Stimulated activated effector memory CD8-positive, alpha-beta T cell treated with anti-CD3 and anti-CD28 coated beads, Interleukin-12 subunit alpha, Interleukin-12 subunit beta, amount 100 ng/mL, for 72 hours (primary cell): ENCODE data around the gene NOL8.

Experiments used
- ATAC-seq: fragments of 150-1000 bp; cut with Tn5 transposase; 2 replicates; pipeline ENCODE4 v1.10.0; 2021
- DNase-seq, 2 donors: peaks; one replicate each; pipeline ENCODE4 v3.0.0; 2021 to 2022; ENCODE audit warnings: low spot score in 2 of 2
- H3K27ac Mint-ChIP-seq: one replicate; pipeline ENCODE4 v1.8.0; 2022; ENCODE audit warnings: mild to moderate bottlenecking, mixed read lengths
- H3K36me3 Mint-ChIP-seq: one replicate; pipeline ENCODE4 v1.8.0; 2022; ENCODE audit warnings: mild to moderate bottlenecking, mixed read lengths
- H3K4me1 Mint-ChIP-seq: one replicate; pipeline ENCODE4 v1.8.0; 2022; ENCODE audit warnings: mixed read lengths
- H3K4me3 Mint-ChIP-seq: one replicate; pipeline ENCODE4 v1.8.0; 2022; ENCODE audit warnings: mild to moderate bottlenecking, mixed read lengths
- H3K9me3 Mint-ChIP-seq: one replicate; pipeline ENCODE4 v1.8.0; 2022; ENCODE audit warnings: mixed read lengths

Gene NOL8

DNA sequence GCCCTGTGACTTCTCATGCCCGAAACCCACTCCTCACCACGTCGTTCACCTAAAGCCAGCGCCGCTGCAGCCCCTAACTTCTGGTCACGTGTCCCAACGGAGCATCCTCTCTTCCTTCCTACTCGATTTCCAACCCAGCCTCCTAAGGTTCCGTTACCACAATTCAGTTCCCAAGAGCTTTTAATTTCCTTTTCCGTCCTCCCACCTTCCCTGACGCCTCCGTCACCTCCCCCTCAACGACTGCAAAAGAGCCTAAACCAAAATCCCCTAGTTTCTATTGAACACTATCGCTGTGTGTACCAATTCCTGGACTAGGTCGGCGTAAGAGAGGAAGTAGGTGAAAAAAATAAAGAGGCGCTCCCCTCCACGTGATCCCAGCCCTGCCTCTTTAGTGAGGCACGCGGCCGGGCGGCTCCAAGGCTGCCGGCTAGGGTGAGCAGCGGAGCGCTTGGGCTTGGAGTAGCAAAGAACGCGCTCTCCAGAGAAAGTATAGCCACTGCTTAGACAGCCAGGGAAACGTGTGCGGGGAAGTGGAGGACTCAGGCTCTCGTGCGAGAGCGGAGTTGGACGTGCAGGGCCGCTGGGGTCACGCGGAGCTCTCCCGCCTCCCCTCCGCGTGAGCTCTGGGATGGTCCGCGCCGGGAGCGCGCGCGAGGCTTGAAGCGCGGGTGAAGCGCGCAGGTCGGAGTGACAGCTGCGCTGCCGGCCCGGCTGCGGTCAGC lies at the start of gene NOL8, which contains the start of gene CENPP:
NOL8 (minus strand) TSS at position 82 of the 722 bp plus-strand sequence. CDS start 1,189 bp downstream, outside the sequence.
CENPP (plus strand) TSS at position 685 of the 722 bp plus-strand sequence.
- H3K9me3 Mint-ChIP-seq, result no peaks in the 10 kb centered on the region
- ATAC-seq, result peak; percentile 97
- H3K36me3 Mint-ChIP-seq, result peaks cover 50% of the 10 kb centered on the region
- H3K27ac Mint-ChIP-seq, result peak within 1 kb of the TSS; percentile 100
- peak; percentile 73 to 92 for DNase-seq
- peak within 1 kb of the TSS; percentile 95 for H3K4me3 Mint-ChIP-seq
- H3K4me1 Mint-ChIP-seq, result peaks cover 28% of the 10 kb centered on the region

DNA sequence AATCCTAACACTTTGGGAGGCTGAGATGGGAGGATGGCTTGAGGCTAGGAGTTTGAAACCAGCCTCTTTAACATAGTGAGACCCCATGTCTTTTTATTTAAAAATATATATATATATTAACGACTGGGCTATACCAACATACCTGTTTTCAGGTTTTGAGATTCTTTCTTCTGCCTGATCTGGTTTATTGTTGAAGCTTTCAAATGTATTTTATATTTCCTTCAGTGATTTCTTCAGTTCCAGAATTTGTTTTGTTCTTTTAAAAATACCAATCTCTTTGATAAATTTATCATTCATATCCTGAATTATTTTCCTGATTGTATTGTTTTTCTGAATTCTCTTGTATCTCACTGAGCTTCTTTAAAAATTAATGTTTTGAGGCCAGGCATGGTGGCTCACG lies 48.0 kb upstream of the NOL8 start:
- H3K4me1 Mint-ChIP-seq, result no peaks in the 10 kb centered on the region
- no peak overlapping the region for H3K4me3 Mint-ChIP-seq
- H3K9me3 Mint-ChIP-seq, result peaks cover 17% of the 10 kb centered on the region
- DNase-seq (no peak), ATAC-seq (no peak)
- H3K27ac Mint-ChIP-seq, result no peak overlapping the region
- H3K36me3 Mint-ChIP-seq, result no peaks in the 10 kb centered on the region

DNA sequence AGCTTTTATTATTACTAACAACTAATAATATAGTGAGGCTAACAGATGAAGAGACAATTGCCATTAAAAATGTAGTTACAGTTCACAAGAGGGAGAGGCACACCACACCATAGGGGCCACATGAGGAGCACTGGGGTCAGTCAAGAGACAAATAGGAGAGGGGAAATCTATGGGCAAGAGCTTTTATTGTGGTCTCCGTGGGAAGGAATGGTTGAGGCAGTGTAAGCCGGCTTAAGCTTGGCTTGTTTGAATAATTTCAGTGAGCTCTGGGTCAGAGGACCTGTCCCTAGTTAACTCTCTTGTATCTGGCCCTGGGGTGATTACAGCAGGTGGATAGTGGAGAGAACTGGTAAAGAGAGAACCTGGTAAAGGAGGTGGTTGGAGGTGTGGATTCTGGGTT lies 43.9 kb upstream of the NOL8 start:
- no peak overlapping the region for H3K27ac Mint-ChIP-seq

DNA sequence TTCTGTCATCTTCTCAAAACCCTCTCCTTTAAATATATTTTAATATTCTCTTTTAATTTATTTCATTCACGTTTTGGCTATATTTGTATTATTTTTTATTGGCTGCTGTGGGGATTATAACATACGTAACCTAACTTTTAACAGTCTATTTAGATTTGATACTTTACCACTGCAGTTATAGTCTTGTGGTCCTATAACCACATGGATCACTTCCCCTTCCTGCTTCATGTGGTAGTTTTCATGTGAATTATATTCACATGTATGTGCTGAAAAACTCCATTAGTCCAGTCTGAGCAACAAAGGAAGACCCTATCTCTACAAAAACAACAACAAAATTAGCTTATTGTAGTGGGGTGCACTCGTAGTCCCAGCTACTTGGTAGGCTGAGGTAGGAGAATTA lies 34.9 kb upstream of the NOL8 start:
- DNase-seq, result no peak
- Mint-ChIP-seq H3K36me3 (no peaks in the 10 kb centered on the region), H3K9me3 (peaks cover 7% of the 10 kb centered on the region), H3K4me1 (no peaks in the 10 kb centered on the region), H3K4me3 (no peak overlapping the region), H3K27ac (no peak overlapping the region)
- no peak for ATAC-seq

More for the DNA sequence above, 43.9 kb upstream of the NOL8 start:
- Mint-ChIP-seq H3K36me3 (peaks cover 6% of the 10 kb centered on the region), H3K4me3 (no peak overlapping the region), H3K9me3 (peaks cover 8% of the 10 kb centered on the region), H3K4me1 (no peaks in the 10 kb centered on the region)
- ATAC-seq (no peak), DNase-seq (no peak)

DNA sequence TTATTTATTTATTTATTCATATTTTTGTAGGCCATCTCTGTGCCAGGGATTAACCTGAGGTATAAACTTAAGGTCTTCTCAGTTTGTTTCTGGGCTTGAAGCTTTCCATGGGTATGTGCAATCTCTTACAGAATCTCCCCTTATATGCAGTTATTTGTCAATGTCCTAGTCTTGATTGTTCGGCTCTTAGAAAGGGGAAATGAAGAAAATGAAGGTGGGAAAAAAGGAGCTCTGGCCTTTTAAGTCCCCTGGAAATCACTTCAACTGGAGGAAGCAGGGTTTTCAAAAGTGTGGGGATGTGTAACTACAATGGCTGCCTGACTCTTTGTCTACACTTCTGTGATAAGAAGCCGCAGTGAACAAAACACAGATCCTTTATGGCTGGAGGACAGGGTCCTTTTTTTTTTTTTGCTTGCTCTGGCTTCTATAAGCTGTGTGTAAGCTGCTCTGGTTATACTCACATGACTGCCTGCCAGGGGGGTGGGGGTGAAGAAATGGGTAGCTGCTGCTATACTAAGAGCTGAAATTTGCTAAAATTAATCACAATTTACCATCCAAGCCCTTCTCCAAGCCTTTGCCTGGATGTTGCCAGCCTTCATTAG lies 34.3 kb upstream of the NOL8 start:
- DNase-seq, result no peak
- no peak overlapping the region for H3K27ac Mint-ChIP-seq
- H3K9me3 Mint-ChIP-seq, result peaks cover 11% of the 10 kb centered on the region
- H3K4me1 Mint-ChIP-seq, result no peaks in the 10 kb centered on the region
- ATAC-seq, result no peak
- H3K4me3 Mint-ChIP-seq, result no peak overlapping the region
- no peaks in the 10 kb centered on the region for H3K36me3 Mint-ChIP-seq

DNA sequence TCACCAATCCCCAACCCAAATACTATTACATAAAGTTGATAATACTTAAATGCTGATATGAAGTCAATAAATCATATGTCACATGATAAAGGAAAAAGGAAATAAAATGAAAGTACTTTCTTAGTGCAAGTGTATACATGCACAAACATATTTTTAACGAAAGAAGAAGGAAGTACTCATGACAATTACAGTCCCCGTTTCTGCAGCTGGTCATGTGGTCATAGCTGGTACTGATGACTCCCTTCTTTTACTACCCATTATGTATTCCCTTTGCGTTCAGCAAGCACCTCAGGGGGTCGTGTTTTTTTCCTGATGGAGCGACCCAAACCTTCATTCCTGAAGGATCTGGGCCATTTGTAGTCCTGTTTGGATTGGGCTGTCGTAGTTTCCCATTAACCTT lies 27.9 kb upstream of the NOL8 start:
- peaks cover 9% of the 10 kb centered on the region for H3K9me3 Mint-ChIP-seq
- no peak for DNase-seq
- no peak overlapping the region for H3K27ac Mint-ChIP-seq
- H3K4me3 Mint-ChIP-seq, result no peak overlapping the region
- peaks cover 7% of the 10 kb centered on the region for H3K36me3 Mint-ChIP-seq
- no peaks in the 10 kb centered on the region for H3K4me1 Mint-ChIP-seq
- ATAC-seq, result no peak

DNA sequence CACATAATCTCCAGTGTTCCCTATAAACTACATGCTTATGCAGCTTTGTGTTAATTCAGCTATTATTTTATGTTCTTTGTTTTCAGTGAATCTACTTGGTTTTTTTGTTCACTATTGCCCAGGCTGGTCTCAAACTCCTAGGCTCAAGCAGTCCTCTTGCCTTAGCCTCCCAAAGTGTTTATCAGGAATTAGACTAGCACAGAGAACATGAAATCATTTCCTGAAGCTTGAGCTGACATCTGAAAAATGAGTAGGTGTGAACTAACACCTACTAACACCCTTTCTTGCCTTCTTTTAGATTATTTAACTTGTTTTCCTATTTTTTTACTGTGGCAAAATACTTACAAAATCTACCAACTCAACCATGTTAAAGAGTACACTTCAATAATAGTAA lies 25.6 kb upstream of the NOL8 start:
- Mint-ChIP-seq H3K36me3 (peaks cover 10% of the 10 kb centered on the region), H3K4me3 (no peak overlapping the region), H3K4me1 (peaks cover 7% of the 10 kb centered on the region), H3K27ac (no peak overlapping the region), H3K9me3 (peaks cover 5% of the 10 kb centered on the region)
- DNase-seq, result no peak
- no peak for ATAC-seq

DNA sequence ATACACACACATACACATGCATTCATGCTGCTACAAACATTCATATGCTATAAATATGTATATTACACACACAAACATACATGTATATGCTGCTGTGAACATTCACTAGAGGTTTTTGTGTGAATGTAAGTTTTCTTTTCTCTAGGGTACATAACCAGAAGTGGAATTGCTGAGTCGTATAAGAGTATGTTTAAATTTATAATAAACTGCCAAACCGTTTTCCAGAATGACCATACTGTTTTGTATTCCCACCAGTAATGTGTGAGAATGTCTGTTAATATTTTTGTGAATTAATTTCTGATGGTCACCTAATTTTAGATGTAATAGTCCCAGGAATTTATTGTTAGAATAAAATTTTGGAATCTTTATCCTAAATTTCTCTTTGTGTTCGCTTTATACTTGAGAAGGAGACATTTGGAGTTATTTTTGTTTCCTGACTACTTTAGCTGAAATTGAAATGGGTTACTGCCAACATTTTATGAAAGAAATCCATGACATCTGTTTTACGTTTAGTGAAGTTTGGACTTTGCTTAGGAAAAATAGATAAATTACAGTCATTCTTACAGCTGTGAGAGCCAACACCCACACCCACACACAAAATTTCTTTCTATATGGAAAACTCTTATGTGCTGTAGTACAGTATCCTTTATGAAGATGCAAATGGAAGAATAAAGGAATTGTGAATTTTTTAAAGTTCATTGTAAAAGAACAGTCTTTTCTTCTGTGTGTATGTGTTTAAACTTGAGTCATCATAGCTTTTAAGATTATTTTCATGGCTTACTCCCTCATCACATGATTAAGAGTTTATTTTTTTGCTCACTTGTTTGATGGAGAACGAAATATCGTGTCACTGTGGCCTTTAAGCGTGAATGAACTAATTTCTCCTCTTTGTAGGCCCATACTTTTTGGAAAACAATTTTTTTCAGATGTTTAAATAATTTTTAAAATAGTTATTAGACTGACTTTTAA lies 24.9 kb upstream of the NOL8 start:
- peaks cover 10% of the 10 kb centered on the region for H3K36me3 Mint-ChIP-seq
- peaks cover 7% of the 10 kb centered on the region for H3K4me1 Mint-ChIP-seq
- no peak for DNase-seq
- H3K27ac Mint-ChIP-seq, result no peak overlapping the region
- no peak for ATAC-seq
- H3K4me3 Mint-ChIP-seq, result no peak overlapping the region
- H3K9me3 Mint-ChIP-seq, result peaks cover 5% of the 10 kb centered on the region

DNA sequence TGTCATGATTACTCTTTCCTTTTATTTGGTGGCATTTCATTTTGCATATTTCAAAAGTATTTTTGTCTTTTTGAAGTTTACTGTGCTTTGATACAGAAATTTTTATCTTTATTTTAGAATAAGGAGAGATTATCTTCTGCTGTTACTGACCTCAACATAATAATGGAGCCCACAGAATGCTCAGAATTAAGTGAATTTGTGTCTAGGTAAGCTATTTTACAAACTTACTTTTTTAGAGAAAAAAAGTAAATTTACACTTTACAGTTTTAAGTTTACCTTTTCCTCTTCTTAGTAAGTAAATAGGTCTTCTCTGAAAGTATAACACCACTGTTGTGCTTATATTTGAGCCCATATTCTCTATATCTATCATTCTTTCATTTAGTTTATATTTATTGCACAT lies 20.4 kb upstream of the NOL8 start:
- H3K4me1 Mint-ChIP-seq, result peaks cover 7% of the 10 kb centered on the region
- ATAC-seq (no peak), DNase-seq (no peak)
- no peak overlapping the region for H3K27ac Mint-ChIP-seq
- no peak overlapping the region for H3K4me3 Mint-ChIP-seq
- peaks cover 3% of the 10 kb centered on the region for H3K9me3 Mint-ChIP-seq
- H3K36me3 Mint-ChIP-seq, result peaks cover 15% of the 10 kb centered on the region

DNA sequence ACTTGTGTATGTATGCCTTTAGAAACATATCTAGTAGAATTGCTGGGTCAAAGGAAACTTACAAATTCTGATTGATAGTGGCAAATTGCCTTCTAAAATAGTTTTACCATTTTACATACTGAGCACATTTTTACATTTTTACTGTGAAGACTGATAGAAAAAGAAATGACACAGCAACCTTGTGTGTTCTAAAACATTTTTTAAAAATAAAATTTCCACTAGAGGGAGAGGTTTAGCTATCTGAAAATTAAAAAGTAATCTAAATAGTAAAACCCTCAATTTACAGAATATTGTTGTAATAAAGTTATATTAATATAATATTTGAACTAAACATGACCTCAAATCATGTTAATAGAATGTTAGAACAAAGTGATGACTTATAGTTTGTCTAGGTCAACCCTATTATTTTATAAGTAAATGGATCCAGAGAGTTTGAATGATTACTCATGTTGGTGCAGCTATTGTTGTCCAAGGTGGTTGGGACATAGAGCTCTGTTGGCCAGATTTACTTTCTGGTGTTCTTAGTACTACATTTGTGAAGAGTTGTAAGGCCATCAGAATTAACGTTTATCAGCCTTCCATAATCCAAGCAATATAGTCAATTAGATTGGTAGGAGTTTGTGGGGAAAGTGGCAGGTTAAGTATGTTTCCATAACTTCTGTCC lies 17.8 kb upstream of the NOL8 start:
- DNase-seq (no peak), ATAC-seq (no peak)
- Mint-ChIP-seq H3K36me3 (peaks cover 19% of the 10 kb centered on the region), H3K4me1 (peaks cover 7% of the 10 kb centered on the region), H3K27ac (no peak overlapping the region), H3K9me3 (peaks cover 3% of the 10 kb centered on the region), H3K4me3 (no peak overlapping the region)

DNA sequence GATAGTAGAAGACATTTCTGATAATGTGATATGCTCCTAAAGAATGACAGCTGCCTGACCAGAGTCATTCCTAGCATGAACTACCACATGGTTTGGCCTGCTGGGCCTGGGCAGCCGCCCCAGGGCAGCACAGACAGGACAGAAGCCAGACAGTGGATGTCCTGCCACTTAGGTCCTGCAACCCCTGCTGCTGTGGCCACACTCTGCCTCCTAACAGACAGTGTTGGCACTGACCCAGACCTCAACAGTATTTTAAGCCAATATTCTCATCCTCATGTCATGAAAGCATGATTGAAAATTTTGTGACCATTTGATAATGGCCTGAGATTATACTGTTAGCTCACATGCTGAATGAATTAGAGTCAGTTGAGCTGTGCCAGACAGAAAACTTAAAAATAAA lies 16.4 kb upstream of the NOL8 start:
- Mint-ChIP-seq H3K4me3 (no peak overlapping the region), H3K36me3 (peaks cover 25% of the 10 kb centered on the region), H3K4me1 (peaks cover 3% of the 10 kb centered on the region), H3K27ac (no peak overlapping the region), H3K9me3 (peaks cover 3% of the 10 kb centered on the region)
- no peak for DNase-seq
- no peak for ATAC-seq

DNA sequence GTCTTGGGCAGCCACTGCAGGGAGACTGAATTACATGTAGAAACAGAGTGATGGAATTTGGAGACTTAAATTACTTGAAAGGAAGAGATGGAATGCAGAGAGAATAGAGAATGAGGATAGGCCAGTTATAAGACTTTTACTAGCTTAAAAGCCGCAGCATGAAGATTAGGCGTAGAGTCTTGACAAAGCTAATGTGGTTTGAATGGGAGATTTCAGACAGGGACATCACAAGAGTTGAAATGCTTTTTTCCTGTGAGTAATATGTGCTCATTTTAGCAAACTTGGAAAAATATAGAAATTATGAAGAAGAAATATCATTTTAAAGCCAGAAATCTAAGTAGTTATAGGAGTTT lies 8.1 kb upstream of the NOL8 start:
- no peak overlapping the region for H3K4me3 Mint-ChIP-seq
- no peaks in the 10 kb centered on the region for H3K9me3 Mint-ChIP-seq
- DNase-seq, result no peak
- H3K27ac Mint-ChIP-seq, result no peak overlapping the region
- peaks cover 28% of the 10 kb centered on the region for H3K36me3 Mint-ChIP-seq
- ATAC-seq, result no peak
- no peaks in the 10 kb centered on the region for H3K4me1 Mint-ChIP-seq

DNA sequence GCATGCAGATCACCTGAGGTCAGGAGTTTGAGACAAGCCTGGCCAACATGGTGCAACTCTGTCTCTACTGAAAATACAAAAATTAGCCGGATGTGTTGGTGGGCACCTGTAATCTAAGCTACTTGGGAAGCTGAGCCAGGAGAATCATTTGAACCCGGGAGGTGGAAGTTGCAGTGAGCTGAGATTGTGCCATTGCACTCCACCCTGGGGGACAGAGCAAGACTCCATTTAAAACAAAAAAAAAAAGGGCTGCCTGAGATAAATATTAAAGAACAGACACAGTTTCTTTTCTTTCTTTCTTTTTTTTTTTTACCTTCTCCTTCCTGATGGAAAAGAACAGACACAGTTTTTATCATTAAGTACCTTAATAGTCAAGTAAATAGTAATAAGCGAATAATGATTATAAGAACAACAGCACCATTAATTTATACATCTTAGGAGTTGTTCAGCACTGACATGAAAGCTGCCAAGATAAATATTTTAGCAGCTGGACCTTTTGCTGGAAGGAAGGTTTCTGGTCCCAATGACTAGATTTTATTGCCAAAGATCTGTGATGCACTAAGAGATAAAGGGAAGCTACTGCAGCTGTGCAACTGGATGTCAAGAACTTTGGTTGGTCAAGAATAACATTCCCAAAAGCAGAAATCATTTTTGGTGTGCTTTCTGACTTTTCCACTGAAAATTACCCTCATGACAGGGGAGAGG lies 7.6 kb upstream of the NOL8 start:
- Mint-ChIP-seq H3K36me3 (peaks cover 22% of the 10 kb centered on the region), H3K27ac (no peak overlapping the region), H3K4me3 (no peak overlapping the region), H3K9me3 (no peaks in the 10 kb centered on the region), H3K4me1 (no peaks in the 10 kb centered on the region)
- DNase-seq, result no peak
- no peak for ATAC-seq

DNA sequence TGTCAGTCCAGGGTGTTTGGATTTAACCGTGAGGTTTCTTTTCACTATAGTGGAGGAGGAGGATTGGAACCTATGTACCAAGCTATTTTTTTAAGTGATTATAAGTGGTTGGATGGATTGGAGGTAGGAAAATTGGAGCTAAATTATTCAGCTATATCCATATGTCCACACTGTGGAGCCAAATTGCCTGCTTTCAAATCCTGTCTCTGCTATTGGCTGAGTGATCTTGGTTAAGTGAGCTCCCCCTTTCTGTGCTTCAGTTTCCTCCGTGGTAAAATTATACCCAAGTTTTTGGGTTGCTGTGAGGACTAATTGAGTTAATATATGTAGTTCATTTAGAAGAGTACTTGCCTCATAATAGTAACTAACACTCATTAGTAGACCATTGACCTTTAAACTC lies 3.1 kb upstream of the NOL8 start:
- H3K4me1 Mint-ChIP-seq, result peaks cover 28% of the 10 kb centered on the region
- peaks cover 39% of the 10 kb centered on the region for H3K36me3 Mint-ChIP-seq
- no peak for ATAC-seq
- no peak overlapping the region for H3K27ac Mint-ChIP-seq
- no peaks in the 10 kb centered on the region for H3K9me3 Mint-ChIP-seq
- no peak overlapping the region for H3K4me3 Mint-ChIP-seq
- DNase-seq, result no peak
